Left ventricle myocardium inferior (tissue), 1 donor: ENCODE data around the gene LARGE1. TPM values are rescaled to one million over a fixed set of nuclear protein-coding genes. Genes with fewer than 3 reads are reported as not detected.

Source experiments
- DNase-seq: peaks from one replicate; pipeline ENCODE4 v3.0.0-alpha.2; 2020
- H3K27ac ChIP-seq: fragments of 200-600 bp; replicated peaks from 2 replicates; pipeline ENCODE4 v1.8.0; 2021
- H3K27me3 ChIP-seq: fragments of 200-600 bp; 2 replicates; pipeline ENCODE4 v1.8.0; 2021; ENCODE audit warnings: low read depth
- H3K36me3 ChIP-seq: fragments of 200-600 bp; 2 replicates; pipeline ENCODE4 v1.8.0; 2021
- H3K4me1 ChIP-seq: fragments of 200-600 bp; 2 replicates; pipeline ENCODE4 v1.8.0; 2021
- H3K4me3 ChIP-seq: fragments of 200-600 bp; 2 replicates; pipeline ENCODE4 v1.8.0; 2021; ENCODE audit warnings: mild to moderate bottlenecking, moderate library complexity
- H3K9me3 ChIP-seq: fragments of 200-600 bp; replicated peaks from 2 replicates; pipeline ENCODE4 v1.8.0; 2021
- intact Hi-C: fragments of 100-400 bp; cut with micrococcal nuclease; formaldehyde crosslinking; loops from one replicate; pipeline ENCODE4 v1.11.0; 2022
- total RNA-seq: library from RNA; stranded (reverse); fragmentation: NEBNext Ultra II Directional; extraction: Animal tissue kit (Norgen Biotek cat#: 25700); gene quantifications from one replicate; pipeline ENCODE4 v1.2.1, GENCODE V29; 2021
- TF ChIP-seq, protein P1 (sequence below): fragments of 200-600 bp; IDR thresholded peaks from 2 replicates; pipeline ENCODE4 v1.8.0; 2021; ENCODE audit warnings: antibody characterized with exemption, mild to moderate bottlenecking, borderline replicate concordance
- donor health status: DM: no; HTN: yes; CAD: no; lungs with severe emphysema.

The LARGE1 gene
- total RNA-seq, 1 donor from 2014 or later: 117 TPM

DNA sequence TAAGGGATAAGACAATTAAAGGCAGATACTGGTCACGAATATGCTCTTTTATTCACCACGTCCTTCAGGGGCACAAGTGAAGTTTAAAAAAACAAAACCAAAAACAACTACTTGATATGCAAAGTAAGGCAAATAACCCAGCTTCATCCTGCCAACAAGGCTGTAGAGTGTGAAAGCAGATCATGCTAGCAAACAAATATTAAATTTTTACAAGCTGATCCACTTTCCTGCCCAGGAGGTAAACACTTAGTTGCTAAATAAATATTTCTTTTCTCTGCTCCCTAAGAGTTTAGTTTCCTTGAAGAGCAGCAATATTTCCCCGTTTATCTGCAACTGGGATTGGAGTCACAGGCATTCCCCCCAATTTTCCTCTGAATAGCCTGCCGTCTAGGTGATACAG, 300.2 kb downstream of the LARGE1 start:
- Histone ChIP-seq H3K4me1 (peaks cover 25% of the 10 kb centered on the region), H3K9me3 (peaks cover 6% of the 10 kb centered on the region), H3K36me3 (peaks cover 19% of the 10 kb centered on the region), H3K4me3 (no peak overlapping the region), H3K27ac (no peak overlapping the region), H3K27me3 (no peaks in the 10 kb centered on the region)
- intact Hi-C loops: no loop called here
- no peak for DNase-seq
- TF ChIP-seq, protein P1, sequence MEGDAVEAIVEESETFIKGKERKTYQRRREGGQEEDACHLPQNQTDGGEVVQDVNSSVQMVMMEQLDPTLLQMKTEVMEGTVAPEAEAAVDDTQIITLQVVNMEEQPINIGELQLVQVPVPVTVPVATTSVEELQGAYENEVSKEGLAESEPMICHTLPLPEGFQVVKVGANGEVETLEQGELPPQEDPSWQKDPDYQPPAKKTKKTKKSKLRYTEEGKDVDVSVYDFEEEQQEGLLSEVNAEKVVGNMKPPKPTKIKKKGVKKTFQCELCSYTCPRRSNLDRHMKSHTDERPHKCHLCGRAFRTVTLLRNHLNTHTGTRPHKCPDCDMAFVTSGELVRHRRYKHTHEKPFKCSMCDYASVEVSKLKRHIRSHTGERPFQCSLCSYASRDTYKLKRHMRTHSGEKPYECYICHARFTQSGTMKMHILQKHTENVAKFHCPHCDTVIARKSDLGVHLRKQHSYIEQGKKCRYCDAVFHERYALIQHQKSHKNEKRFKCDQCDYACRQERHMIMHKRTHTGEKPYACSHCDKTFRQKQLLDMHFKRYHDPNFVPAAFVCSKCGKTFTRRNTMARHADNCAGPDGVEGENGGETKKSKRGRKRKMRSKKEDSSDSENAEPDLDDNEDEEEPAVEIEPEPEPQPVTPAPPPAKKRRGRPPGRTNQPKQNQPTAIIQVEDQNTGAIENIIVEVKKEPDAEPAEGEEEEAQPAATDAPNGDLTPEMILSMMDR: no peak

DNA sequence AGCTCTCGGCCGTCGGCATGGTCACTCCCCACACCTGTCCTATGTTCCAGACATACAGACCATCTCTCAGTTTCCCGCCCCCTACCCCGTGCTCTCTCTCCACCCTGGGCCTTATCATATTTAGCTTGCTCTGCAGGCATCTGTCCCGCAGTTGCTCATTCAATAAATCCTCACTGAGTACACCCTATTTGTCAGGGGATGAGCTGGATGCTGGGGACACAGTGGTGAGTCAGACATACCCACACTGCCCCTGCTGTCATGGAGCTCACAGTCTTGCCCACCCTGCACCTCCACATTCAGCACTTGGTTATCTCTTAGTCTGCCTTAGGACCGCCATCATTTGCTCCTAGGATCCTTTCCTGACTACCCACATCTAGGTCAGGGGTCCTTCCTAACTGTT, 313.8 kb downstream of the LARGE1 start:
- Histone ChIP-seq H3K36me3 (peaks cover 8% of the 10 kb centered on the region), H3K4me3 (no peak overlapping the region), H3K27me3 (no peaks in the 10 kb centered on the region), H3K9me3 (no peaks in the 10 kb centered on the region), H3K27ac (peak overlapping the region; percentile 90), H3K4me1 (peaks cover 39% of the 10 kb centered on the region)
- TF ChIP-seq, protein P1: no peak
- DNase-seq: no peak
- intact Hi-C loops: no loop called here

DNA sequence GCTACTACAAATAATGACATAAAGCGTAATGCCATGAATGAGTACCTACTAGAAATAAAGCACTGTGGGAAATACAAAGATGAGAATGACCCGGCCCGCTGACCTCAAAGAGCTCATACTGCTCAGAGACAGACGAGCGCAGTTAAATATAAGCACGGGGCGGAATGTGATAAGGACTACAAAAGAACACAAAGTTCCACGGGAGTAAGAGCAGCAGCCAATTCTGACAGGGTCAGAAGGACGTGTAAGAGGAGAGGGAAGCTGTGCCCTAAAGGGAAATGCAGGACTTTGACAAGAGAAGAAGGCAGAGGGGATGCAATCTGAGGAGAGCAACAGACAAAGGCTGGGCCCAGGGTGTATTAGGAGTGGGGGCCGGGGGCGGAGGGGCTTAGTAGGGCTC, 314.6 kb downstream of the LARGE1 start:
- peaks cover 8% of the 10 kb centered on the region for H3K36me3 ChIP-seq
- H3K27me3 ChIP-seq: no peaks in the 10 kb centered on the region
- DNase-seq: peak; percentile 49
- intact Hi-C loops: no loop called here
- peaks cover 39% of the 10 kb centered on the region for H3K4me1 ChIP-seq
- H3K4me3 ChIP-seq: no peak overlapping the region
- no peaks in the 10 kb centered on the region for H3K9me3 ChIP-seq
- H3K27ac ChIP-seq: peak overlapping the region; percentile 90
- TF ChIP-seq, protein P1: no peak

DNA sequence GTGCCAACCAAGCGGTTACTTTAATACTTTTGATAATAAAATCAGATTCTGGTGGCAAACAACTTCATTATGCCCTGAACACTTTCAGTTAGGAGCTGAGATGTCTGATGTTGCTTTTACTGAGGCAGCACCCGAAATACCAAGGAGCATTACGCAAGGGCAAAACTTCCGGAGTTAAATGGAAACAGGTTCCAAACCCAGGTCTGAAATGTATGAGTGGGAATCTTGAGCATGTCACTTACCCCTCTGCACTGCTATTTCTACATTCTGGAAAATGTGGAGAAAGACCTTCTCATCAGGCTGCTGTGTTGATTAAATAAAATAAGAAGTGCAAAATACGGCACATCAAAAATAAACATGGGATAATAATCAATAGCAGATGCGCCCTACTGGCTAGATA, 315.1 kb downstream of the LARGE1 start:
- intact Hi-C loops: no loop called here
- no peak overlapping the region for H3K4me3 ChIP-seq
- no peaks in the 10 kb centered on the region for H3K9me3 ChIP-seq
- peaks cover 44% of the 10 kb centered on the region for H3K4me1 ChIP-seq
- TF ChIP-seq, protein P1: no peak
- DNase-seq: no peak
- peaks cover 8% of the 10 kb centered on the region for H3K36me3 ChIP-seq
- peak overlapping the region; percentile 90 for H3K27ac ChIP-seq
- no peaks in the 10 kb centered on the region for H3K27me3 ChIP-seq

DNA sequence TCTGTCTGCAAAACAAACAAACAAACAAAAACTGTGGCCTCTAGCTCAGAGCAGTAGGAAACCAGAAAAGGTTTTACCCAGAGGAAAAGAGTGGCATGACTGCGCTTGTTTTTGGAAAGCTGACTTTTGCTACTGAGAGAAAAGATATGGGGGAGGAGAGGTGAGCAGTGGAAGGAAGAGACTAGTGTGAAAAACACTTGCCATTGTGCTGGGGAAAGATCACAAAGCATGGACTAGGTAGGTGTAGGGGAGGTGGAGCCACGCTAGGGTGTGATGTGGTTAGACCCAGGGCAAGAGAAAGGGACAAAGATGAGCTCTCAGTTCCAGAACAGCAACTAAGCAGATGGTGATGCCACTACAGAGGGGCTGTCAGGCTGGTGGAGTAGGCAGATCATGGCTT, 319.2 kb downstream of the LARGE1 start:
- H3K27me3 ChIP-seq: no peaks in the 10 kb centered on the region
- H3K9me3 ChIP-seq: no peaks in the 10 kb centered on the region
- no peak for DNase-seq
- peaks cover 49% of the 10 kb centered on the region for H3K4me1 ChIP-seq
- intact Hi-C loops: no loop called here
- H3K27ac ChIP-seq: no peak overlapping the region
- no peak overlapping the region for H3K4me3 ChIP-seq
- TF ChIP-seq, protein P1: no peak
- H3K36me3 ChIP-seq: peaks cover 8% of the 10 kb centered on the region

DNA sequence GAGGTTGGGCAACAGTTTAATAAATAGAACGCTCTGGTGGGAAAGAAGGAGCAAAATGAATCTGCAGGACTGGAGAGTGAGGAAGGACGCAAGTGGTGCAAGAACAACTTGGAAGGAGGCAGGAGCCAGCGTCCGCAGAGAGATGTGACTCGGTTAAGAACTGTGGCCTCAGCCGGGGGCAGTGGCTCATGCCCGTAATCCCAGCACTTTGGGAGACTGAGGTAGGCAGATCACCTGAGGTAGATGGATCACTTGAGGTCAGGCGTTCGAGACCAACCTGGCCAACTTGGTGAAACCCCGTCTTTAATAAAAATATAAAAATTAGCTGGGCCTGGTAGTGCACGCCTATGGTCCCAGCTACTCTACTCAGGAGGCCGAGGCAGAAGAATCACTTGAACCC, 319.7 kb downstream of the LARGE1 start:
- H3K9me3 ChIP-seq: no peaks in the 10 kb centered on the region
- intact Hi-C loops: no loop called here
- no peak overlapping the region for H3K27ac ChIP-seq
- DNase-seq: no peak
- TF ChIP-seq, protein P1: no peak
- no peak overlapping the region for H3K4me3 ChIP-seq
- peaks cover 46% of the 10 kb centered on the region for H3K4me1 ChIP-seq
- H3K36me3 ChIP-seq: peaks cover 8% of the 10 kb centered on the region
- H3K27me3 ChIP-seq: no peaks in the 10 kb centered on the region
